Gastroesophageal sphincter (tissue), 4 donors: ENCODE results near the gene EXOC4. TPM values are rescaled to one million over a fixed set of nuclear protein-coding genes. Genes with fewer than 3 reads are reported as not detected.

Source experiments
- ATAC-seq: fragments of 150-250 bp; one replicate; pipeline ENCODE4 v1.9.1; 2016; ENCODE audit warnings: mild to moderate bottlenecking, moderate library complexity
- H3K27ac ChIP-seq, 4 donors: fragments of 200-600 bp; sonication (generic) in 3 of 4; 1 replicate in 3 of 4; 2 replicates in 1 of 4; pipeline ENCODE4 v1.5.1; 2016 to 2019
- H3K27me3 ChIP-seq: fragments of 200-600 bp; sonication (generic); one replicate; pipeline ENCODE4 v1.5.1; 2019
- H3K36me3 ChIP-seq, 2 donors: fragments of 200-600 bp; sonication (generic); one replicate each; pipeline ENCODE4 v1.5.1; 2019; ENCODE audit warnings: control low read depth in 1 of 2
- H3K4me1 ChIP-seq, 3 donors: fragments of 200-600 bp; sonication (generic); 1 replicate in 2 of 3; 2 replicates in 1 of 3; pipeline ENCODE4 v1.5.1; 2016 to 2019; ENCODE audit warnings: control low read depth in 2 of 3
- H3K4me3 ChIP-seq, 2 donors: fragments of 200-600 bp; sonication (generic); one replicate each; pipeline ENCODE4 v1.5.1; 2019; ENCODE audit warnings: mild to moderate bottlenecking in 1 of 2, moderate library complexity in 1 of 2
- H3K9me3 ChIP-seq, 3 donors: fragments of 200-600 bp; sonication (generic); one replicate each; pipeline ENCODE4 v1.5.1; 2017 to 2019; ENCODE audit warnings: control low read depth in 2 of 3
- EP300 ChIP-seq: sonication (generic); formaldehyde crosslinking; IDR thresholded peaks from one replicate; pipeline ENCODE4 v1.6.1; 2017; ENCODE audit warnings: antibody characterized with exemption, mild to moderate bottlenecking
- POLR2A ChIP-seq, 2 donors: fragments of 450-650 bp; IDR thresholded peaks; one replicate each; pipeline ENCODE4 v1.6.1; 2017; ENCODE audit warnings: antibody characterized with exemption in 2 of 2, mild to moderate bottlenecking in 2 of 2, moderate library complexity in 1 of 2
- POLR2AphosphoS5 ChIP-seq: sonication (generic); formaldehyde crosslinking; IDR thresholded peaks from one replicate; pipeline ENCODE4 v1.6.1; 2017; ENCODE audit warnings: antibody characterized with exemption
- WGBS, 2 donors: methylation state at CpG; one replicate each; pipeline ENCODE4 v1.1.5; 2018; ENCODE audit warnings: low coverage in 1 of 2; 5-methylcytosine and 5-hydroxymethylcytosine counted together
- total RNA-seq, 4 donors: library from RNA; depleted of rRNA; stranded (reverse); fragments of >200 nt; gene quantifications; one replicate each; pipeline ENCODE4 v1.1.0, GENCODE V29; 2016
- TF ChIP-seq, protein P1 (sequence below), 4 experiments: fragments of 200-600 bp in 2 of 4; fragments of 450-650 bp in 2 of 4; sonication (generic) in 1 of 4; IDR thresholded peaks; one replicate each; pipeline ENCODE4 v1.5.1; 2017 to 2019; ENCODE audit warnings: antibody characterized with exemption in 4 of 4, mild to moderate bottlenecking in 2 of 4, moderate library complexity in 2 of 4

Gene EXOC4
- total RNA-seq, 4 donors from 2014 or later: 46.3 to 85.8 (median 51.9) TPM

DNA sequence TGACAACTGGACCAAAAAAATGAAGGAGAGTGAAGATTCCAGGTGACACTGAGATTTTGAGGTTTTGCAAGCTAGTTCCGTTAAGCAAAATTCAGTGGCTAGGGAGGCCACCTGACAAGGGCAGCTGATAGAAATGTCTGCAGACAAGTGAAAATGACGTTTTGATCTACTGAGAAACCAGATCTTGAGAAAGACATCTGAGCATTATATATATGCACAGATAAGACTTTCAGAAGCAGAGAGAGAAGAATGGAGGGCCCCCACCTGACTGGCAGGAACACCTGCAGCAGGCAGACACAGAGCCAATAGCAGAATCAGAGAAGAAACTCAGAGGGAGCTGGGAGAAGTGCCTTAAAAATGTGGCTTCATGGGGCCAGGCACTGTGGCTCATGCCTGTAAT, 798.1 kb downstream of the EXOC4 start:
- Histone ChIP-seq H3K4me1 (no peaks in the 10 kb centered on the region), H3K36me3 (no peaks in the 10 kb centered on the region), H3K27ac (no peak overlapping the region), H3K27me3 (no peaks in the 10 kb centered on the region), H3K4me3 (no peak overlapping the region), H3K9me3 (no peaks in the 10 kb centered on the region)
- WGBS, 2 donors: 80 to 83% methylated on average over 2 of the region's 2 CpGs
- no peak for ATAC-seq
- TF ChIP-seq EP300 (no peak), POLR2AphosphoS5 (no peak), POLR2A (IDR thresholded peaks at IDR 0.05) (no peak)
- TF ChIP-seq, protein P1, sequence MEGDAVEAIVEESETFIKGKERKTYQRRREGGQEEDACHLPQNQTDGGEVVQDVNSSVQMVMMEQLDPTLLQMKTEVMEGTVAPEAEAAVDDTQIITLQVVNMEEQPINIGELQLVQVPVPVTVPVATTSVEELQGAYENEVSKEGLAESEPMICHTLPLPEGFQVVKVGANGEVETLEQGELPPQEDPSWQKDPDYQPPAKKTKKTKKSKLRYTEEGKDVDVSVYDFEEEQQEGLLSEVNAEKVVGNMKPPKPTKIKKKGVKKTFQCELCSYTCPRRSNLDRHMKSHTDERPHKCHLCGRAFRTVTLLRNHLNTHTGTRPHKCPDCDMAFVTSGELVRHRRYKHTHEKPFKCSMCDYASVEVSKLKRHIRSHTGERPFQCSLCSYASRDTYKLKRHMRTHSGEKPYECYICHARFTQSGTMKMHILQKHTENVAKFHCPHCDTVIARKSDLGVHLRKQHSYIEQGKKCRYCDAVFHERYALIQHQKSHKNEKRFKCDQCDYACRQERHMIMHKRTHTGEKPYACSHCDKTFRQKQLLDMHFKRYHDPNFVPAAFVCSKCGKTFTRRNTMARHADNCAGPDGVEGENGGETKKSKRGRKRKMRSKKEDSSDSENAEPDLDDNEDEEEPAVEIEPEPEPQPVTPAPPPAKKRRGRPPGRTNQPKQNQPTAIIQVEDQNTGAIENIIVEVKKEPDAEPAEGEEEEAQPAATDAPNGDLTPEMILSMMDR (IDR thresholded peaks at IDR 0.05): no peak

DNA sequence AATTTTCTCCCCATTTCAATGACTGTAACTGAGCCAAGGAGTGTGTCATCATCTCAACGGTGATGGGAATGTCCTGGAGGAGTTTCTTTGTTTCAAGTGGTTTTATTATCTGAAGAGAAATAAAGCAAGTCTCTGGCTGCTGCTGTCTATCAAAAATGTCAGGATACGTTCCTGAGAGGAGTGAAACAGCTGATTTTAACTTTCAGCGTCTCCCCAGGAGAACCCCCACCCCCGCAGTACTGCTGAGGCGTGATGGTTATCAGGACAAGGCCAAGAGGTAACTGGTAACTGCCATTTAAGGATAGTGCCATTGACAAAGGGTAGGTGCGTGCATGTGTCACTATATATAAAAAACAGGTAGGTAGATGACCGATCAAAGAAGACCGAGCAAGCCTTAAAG, 803.9 kb downstream of the EXOC4 start:
- Histone ChIP-seq H3K36me3 (no peaks in the 10 kb centered on the region), H3K27me3 (no peaks in the 10 kb centered on the region), H3K9me3 (no peaks in the 10 kb centered on the region), H3K27ac (no peak overlapping the region), H3K4me1 (no peaks in the 10 kb centered on the region), H3K4me3 (no peak overlapping the region)
- TF ChIP-seq, protein P1 (IDR thresholded peaks at IDR 0.05): no peak
- TF ChIP-seq POLR2A (IDR thresholded peaks at IDR 0.05) (no peak), EP300 (no peak), POLR2AphosphoS5 (no peak)
- WGBS, 2 donors: 89 to 92% methylated on average over 8 of the region's 8 CpGs
- no peak for ATAC-seq

DNA sequence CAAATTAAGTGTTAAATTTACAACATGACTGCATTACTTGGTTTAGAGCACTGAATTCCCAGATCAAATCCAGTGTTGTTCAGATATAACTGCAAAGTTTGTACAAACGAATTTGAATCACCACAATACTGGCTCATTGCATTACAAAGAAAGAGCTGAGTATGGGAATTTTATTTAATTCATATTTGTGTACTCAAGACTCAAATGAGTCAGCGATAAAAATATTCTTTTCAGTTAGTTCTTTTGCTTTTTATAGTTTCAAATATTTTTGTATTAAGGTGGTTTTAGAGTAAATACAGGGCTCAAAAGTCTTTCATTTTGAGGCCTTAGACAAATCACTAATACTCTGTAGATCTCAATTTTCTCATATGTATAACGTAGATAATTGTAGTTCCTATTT, 805.6 kb downstream of the EXOC4 start:
- 92 to 100% methylated on average over 2 to 3 of the region's 3 CpGs for WGBS, 2 donors
- Histone ChIP-seq H3K36me3 (peaks cover 0 to 12% of the 10 kb centered on the region in 2 donors), H3K27me3 (no peaks in the 10 kb centered on the region), H3K4me3 (no peak overlapping the region), H3K4me1 (no peaks in the 10 kb centered on the region), H3K27ac (no peak overlapping the region), H3K9me3 (no peaks in the 10 kb centered on the region)
- TF ChIP-seq EP300 (no peak), POLR2A (IDR thresholded peaks at IDR 0.05) (no peak), POLR2AphosphoS5 (no peak)
- TF ChIP-seq, protein P1 (IDR thresholded peaks at IDR 0.05): no peak
- no peak for ATAC-seq

DNA sequence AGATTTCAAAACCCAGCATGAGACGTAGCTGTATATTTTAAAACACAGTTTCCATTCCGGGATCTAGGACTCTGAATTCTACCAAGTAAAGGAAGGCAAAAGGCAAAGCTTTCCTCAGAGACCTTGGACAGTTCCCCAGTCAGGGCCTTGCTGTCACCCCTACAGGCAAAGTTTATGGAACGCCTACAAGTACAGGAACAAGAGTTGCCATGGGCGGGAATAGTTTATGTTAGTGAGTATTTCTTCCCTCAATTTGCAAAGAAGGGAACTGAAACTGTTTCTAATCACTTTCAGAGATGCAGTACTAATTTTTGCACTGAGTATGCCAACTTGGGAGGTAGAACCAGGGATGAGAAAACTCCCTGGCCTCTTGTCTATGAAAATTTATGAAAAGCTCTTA, 806.1 kb downstream of the EXOC4 start:
- Histone ChIP-seq H3K27me3 (no peaks in the 10 kb centered on the region), H3K9me3 (no peaks in the 10 kb centered on the region), H3K4me3 (no peak overlapping the region), H3K36me3 (peaks cover 0 to 14% of the 10 kb centered on the region in 2 donors), H3K27ac (no peak overlapping the region), H3K4me1 (no peaks in the 10 kb centered on the region)
- TF ChIP-seq POLR2AphosphoS5 (no peak), POLR2A (IDR thresholded peaks at IDR 0.05) (no peak), EP300 (no peak)
- TF ChIP-seq, protein P1 (IDR thresholded peaks at IDR 0.05): no peak
- no peak for ATAC-seq
- WGBS, 2 donors: 75 to 88% methylated on average over 4 of the region's 4 CpGs

DNA sequence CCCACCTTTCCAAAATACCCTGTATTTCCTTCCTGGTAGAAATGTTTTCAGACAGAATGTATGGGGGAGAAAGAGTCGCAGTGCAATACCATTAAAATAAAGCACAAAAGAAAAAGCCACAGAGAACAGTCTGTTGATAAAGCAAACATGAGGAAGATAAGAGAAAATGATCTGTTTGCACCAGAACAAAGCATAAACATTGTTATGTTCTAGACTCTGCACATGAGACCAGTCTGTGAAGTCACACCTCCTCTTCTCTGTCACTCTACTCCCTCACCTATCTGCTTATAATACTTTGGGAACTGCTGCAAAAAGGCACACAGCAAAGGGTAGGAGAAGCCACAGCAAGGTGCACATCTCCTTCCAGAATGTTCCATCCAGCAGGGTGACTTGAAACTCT, 807.0 kb downstream of the EXOC4 start:
- no peak for TF ChIP-seq POLR2A (IDR thresholded peaks at IDR 0.05)
- no peak for TF ChIP-seq POLR2AphosphoS5
- TF ChIP-seq, protein P1 (IDR thresholded peaks at IDR 0.05): no peak
- no peak for TF ChIP-seq EP300
- H3K27me3 ChIP-seq: no peaks in the 10 kb centered on the region
- H3K4me1 ChIP-seq: no peaks in the 10 kb centered on the region
- H3K4me3 ChIP-seq: no peak overlapping the region
- no peak for ATAC-seq
- WGBS, 2 donors: 100% methylated on average over 1 of the region's 1 CpG
- no peak overlapping the region for H3K27ac ChIP-seq
- H3K9me3 ChIP-seq: no peaks in the 10 kb centered on the region
- peaks cover 0 to 18% of the 10 kb centered on the region in 2 donors for H3K36me3 ChIP-seq
